Activated CD4-positive, alpha-beta T cell treated with anti-CD3 and anti-CD28 coated beads, Interleukin-2, amount 10 ng/mL, durations not matched to agents 24 days and 14 days (primary cell): ENCODE results near the gene CCDC127. TPM values are rescaled to one million over a fixed set of nuclear protein-coding genes. Genes with fewer than 3 reads are reported as not detected.
"Not testable (repeated sequence)": the region's sequence is repeated elsewhere in the genome, so short reads cannot be mapped to it uniquely, and the experiment has no call there.

Source experiments
- DNase-seq: peaks from one replicate; pipeline ENCODE4 v3.0.0; 2022
- H3K27ac Mint-ChIP-seq: one replicate; pipeline ENCODE4 v1.8.0; 2022; ENCODE audit warnings: mild to moderate bottlenecking, mixed read lengths
- H3K27me3 Mint-ChIP-seq: one replicate; pipeline ENCODE4 v1.8.0; 2022; ENCODE audit warnings: mixed read lengths
- H3K36me3 Mint-ChIP-seq: one replicate; pipeline ENCODE4 v1.8.0; 2022; ENCODE audit warnings: low read depth, mild to moderate bottlenecking, mixed read lengths
- H3K4me1 Mint-ChIP-seq: one replicate; pipeline ENCODE4 v1.8.0; 2021; ENCODE audit warnings: mixed read lengths
- H3K4me3 Mint-ChIP-seq: one replicate; pipeline ENCODE4 v1.8.0; 2022; ENCODE audit warnings: mild to moderate bottlenecking, moderate library complexity, mixed read lengths
- H3K9me3 Mint-ChIP-seq: one replicate; pipeline ENCODE4 v1.8.0; 2021; ENCODE audit warnings: mixed read lengths
- intact Hi-C: fragments of 100-400 bp; cut with micrococcal nuclease; formaldehyde crosslinking; loops from one replicate; pipeline ENCODE4 v1.15.1; 2023
- total RNA-seq: library from RNA; stranded (reverse); gene quantifications from 2 replicates; pipeline ENCODE4 v1.2.3, GENCODE V29; 2022

CCDC127 gene
- total RNA-seq, 1 donor from 2014 or later = 7.7 TPM

DNA sequence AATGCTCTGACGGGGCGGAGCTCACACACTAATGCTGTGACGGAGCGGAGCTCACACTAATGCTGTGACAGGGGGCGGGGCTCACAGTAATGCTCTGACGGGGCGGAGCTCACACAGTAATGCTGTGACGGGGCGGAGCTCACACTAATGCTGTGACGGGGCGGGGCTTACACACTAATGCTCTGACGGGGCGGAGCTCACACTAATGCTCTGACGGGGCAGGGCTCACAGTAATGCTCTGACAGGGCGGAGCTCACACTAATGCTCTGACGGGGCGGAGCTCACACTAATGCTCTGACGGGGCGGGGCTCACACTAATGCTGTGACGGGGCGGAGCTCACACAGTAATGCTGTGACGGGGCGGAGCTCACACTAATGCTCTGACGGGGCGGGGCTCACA lies 53.2 kb downstream of the CCDC127 start:
- H3K27me3 Mint-ChIP-seq, H3K4me1 Mint-ChIP-seq, H3K4me3 Mint-ChIP-seq, intact Hi-C loops, H3K36me3 Mint-ChIP-seq, DNase-seq, H3K27ac Mint-ChIP-seq, H3K9me3 Mint-ChIP-seq: not testable (repeated sequence)

DNA sequence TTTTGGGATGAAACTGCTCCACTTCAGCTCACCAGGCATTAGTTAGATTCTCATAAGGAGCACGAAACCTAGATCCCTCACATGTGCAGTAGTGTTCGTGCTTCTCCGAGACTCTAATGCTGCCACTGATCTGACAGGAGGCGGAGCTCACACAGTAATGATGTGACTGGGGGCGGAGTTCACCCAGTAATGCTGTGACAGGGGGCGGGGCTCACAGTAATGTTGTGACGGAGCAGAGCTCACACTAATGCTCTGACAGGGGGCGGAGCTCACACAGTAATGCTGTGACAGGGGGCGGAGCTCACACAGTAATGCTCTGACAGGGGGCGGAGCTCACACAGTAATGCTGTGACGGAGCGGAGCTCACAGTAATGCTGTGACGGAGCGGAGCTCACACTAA lies 53.7 kb downstream of the CCDC127 start:
- intact Hi-C loops = no loop called here
- Mint-ChIP-seq H3K36me3 (no peaks in the 10 kb centered on the region), H3K27ac (no peak overlapping the region), H3K4me3 (no peak overlapping the region), H3K4me1 (no peaks in the 10 kb centered on the region), H3K9me3 (no peaks in the 10 kb centered on the region), H3K27me3 (peaks cover 2% of the 10 kb centered on the region)
- DNase-seq = no peak

DNA sequence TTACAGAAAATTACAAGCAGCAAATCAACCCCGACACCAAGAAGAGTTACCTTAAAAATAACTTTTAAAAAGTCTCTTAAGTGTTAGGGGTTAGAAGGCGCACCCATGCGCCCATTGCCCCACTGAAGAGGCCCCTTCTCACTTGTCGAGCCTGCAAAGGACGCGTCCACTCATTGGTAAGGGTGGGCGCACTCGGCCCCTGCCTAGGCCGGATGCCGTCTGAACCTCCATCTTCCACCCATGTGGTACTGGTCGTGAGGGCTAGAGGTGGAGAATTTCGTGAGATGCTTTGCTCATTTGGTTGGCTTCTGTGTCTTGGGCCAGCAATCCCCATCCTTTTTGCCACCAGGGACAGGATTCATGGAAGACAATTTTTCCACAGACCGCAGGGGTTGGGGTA lies 54.1 kb downstream of the CCDC127 start:
- DNase-seq = no peak
- Mint-ChIP-seq H3K9me3 (no peaks in the 10 kb centered on the region), H3K36me3 (no peaks in the 10 kb centered on the region), H3K4me1 (no peaks in the 10 kb centered on the region), H3K27me3 (peaks cover 2% of the 10 kb centered on the region), H3K4me3 (no peak overlapping the region), H3K27ac (no peak overlapping the region)
- intact Hi-C loops = no loop called here

DNA sequence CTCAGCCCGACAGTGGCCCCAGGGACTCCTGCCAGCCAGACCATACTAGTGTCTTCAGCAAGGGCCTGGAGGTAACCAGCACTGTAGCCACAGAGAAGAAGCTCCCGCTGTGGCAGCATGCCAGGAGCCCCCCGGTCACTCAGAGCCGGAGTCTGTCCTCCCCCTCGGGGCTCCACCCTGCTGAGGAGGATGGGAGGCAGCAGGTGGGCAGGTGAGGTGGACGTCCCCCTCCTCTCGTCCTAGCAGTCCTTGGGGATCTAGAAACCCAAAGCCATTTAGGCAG lies 54.7 kb downstream of the CCDC127 start:
- Mint-ChIP-seq H3K36me3 (no peaks in the 10 kb centered on the region), H3K27me3 (peaks cover 2% of the 10 kb centered on the region), H3K9me3 (no peaks in the 10 kb centered on the region), H3K4me3 (no peak overlapping the region), H3K4me1 (no peaks in the 10 kb centered on the region), H3K27ac (no peak overlapping the region)
- intact Hi-C loops = no loop called here
- no peak for DNase-seq

DNA sequence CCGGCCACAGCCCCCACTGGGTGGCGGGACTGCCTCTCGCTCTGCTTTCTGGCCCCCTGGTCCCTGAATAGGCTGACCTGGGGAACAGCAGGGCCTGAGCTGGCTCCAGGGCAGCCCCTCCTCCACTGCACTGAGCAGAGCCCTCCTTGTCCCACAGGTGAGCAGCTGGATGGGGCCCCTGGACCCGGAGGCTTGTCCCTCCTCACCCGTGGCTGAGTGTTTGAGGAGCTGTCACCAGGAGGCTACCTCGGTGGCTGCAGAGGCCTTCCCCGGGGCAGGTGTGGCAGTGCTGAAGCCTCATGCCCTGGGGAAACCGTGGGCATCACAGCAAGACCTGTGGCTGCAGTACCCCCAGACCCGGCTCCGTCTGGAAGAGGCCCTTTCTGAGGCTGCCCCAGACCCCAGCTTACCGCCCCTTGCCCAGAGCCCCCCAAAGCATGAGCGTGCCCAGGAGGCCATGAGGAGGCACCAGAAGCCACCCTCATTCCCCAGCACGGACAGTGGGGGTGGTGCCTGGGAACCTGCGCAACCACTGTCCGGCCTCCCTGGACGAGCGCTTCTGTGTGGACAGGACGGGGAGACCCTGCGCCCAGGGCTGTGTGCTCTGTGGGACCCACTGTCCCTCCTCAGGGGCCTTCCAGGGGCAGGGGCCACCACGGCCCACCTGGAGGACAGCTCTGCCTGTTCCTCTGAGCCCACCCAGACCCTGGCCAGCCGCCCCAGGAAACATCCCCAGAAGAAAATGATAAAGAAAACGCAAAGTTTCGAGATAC lies 55.2 kb downstream of the CCDC127 start:
- Mint-ChIP-seq H3K4me3 (no peak overlapping the region), H3K4me1 (no peaks in the 10 kb centered on the region), H3K27me3 (peaks cover 2% of the 10 kb centered on the region), H3K27ac (no peak overlapping the region), H3K36me3 (no peaks in the 10 kb centered on the region), H3K9me3 (no peaks in the 10 kb centered on the region)
- intact Hi-C loops = no loop called here
- DNase-seq = no peak

DNA sequence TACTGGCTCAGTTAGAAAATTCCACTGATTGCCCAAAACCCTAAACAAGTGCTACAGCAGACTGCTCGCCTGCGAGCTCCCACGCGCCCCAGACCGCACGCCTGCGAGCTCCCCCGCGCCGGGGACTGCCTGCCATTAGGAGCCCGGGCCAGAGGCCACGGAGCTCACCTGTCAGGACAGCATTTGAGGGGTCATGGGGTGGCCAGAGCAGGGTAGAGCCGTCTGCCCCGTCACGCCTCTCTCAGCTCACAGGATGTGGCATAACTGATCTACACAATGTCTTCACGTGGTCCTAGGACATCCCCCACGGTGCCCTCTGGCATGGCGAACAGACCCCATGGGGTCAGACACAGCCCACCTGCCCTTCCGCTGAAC lies 55.8 kb downstream of the CCDC127 start:
- Mint-ChIP-seq H3K27me3 (peaks cover 2% of the 10 kb centered on the region), H3K36me3 (no peaks in the 10 kb centered on the region), H3K9me3 (no peaks in the 10 kb centered on the region), H3K4me1 (no peaks in the 10 kb centered on the region), H3K4me3 (no peak overlapping the region), H3K27ac (no peak overlapping the region)
- DNase-seq = no peak
- intact Hi-C loops = no loop called here

DNA sequence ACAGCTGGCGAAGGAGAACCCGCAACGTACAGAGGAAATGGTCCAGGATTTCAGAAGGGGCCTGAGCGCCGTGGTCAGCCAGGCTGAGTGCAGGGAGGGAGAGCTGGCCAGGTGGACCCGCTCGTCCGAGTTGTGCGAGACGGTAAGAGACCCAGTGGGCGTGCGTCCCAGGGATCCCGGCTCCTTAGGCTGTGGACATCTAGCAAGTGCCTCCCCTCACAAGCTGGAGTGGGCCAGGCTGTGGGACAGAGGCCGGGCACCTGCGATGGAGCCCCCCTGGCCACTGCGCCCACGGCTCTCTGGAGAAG lies 56.2 kb downstream of the CCDC127 start:
- Mint-ChIP-seq H3K27me3 (peaks cover 2% of the 10 kb centered on the region), H3K4me1 (no peaks in the 10 kb centered on the region), H3K36me3 (no peaks in the 10 kb centered on the region), H3K9me3 (no peaks in the 10 kb centered on the region), H3K27ac (no peak overlapping the region), H3K4me3 (no peak overlapping the region)
- intact Hi-C loops = no loop called here
- no peak for DNase-seq

DNA sequence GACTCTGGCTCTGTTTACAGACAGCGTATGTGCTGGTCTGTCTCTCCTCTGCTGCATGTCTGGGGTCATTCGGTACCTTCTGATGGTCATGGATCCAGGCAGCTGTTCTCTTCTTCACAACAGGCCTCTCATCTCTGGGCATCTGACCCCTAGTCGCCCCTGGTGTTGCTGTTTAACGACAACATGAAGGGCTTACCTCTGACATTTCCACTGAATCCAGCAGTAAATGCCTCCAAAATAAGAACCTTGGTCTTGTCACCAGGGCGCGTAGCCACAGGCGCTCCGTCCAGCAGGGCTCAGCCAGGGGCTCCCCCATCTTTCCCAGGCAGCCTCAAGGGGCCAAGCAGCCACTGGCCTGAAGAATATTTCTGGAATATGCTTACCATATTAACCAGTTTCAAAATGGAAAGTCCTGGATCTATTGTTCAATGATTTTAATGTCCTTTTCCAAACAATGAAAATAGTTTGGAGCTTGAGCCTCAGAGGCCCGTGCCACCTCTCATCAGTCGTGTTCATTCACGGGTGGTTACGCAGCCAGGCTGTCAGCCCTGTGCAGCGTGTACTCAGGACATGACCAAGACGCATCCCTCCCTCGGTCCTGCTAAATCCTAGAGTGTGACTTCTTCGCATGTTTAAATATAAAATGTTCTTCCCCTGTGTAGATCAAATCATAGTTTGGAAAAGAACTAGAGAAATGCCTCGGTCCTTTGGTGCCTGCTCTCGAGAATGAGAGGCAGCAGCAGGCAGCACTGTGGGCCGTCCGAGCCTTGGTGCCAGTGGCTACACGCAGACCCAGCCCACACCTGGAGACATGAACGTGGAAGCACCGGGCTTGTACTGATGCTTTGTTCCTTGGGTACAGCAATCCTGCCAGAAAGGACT lies 56.8 kb downstream of the CCDC127 start:
- no peaks in the 10 kb centered on the region for H3K9me3 Mint-ChIP-seq
- no peak overlapping the region for H3K27ac Mint-ChIP-seq
- H3K4me1 Mint-ChIP-seq = no peaks in the 10 kb centered on the region
- no peak overlapping the region for H3K4me3 Mint-ChIP-seq
- intact Hi-C loops = no loop called here
- DNase-seq = no peak
- peaks cover 2% of the 10 kb centered on the region for H3K27me3 Mint-ChIP-seq
- H3K36me3 Mint-ChIP-seq = no peaks in the 10 kb centered on the region

DNA sequence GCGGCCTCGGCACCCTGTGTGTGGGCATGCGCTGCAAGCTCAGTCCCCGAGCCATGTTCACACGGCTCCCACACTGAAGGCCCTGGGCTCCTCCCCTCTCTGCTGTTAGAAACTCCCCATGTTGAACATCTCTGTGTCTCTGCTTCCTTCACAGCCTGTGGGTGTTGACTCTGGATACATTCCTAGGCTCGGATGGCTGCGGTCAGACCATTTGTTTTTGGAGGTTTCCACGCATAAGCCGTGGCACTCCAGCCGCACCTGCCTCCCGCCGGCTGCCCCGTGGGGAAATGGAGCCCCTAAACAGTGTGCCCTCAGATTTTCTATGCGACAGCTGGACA lies 57.8 kb downstream of the CCDC127 start:
- no peak overlapping the region for H3K4me3 Mint-ChIP-seq
- no peaks in the 10 kb centered on the region for H3K36me3 Mint-ChIP-seq
- H3K27me3 Mint-ChIP-seq = peaks cover 2% of the 10 kb centered on the region
- intact Hi-C loops = no loop called here
- H3K9me3 Mint-ChIP-seq = no peaks in the 10 kb centered on the region
- H3K27ac Mint-ChIP-seq = no peak overlapping the region
- no peak for DNase-seq
- H3K4me1 Mint-ChIP-seq = no peaks in the 10 kb centered on the region

DNA sequence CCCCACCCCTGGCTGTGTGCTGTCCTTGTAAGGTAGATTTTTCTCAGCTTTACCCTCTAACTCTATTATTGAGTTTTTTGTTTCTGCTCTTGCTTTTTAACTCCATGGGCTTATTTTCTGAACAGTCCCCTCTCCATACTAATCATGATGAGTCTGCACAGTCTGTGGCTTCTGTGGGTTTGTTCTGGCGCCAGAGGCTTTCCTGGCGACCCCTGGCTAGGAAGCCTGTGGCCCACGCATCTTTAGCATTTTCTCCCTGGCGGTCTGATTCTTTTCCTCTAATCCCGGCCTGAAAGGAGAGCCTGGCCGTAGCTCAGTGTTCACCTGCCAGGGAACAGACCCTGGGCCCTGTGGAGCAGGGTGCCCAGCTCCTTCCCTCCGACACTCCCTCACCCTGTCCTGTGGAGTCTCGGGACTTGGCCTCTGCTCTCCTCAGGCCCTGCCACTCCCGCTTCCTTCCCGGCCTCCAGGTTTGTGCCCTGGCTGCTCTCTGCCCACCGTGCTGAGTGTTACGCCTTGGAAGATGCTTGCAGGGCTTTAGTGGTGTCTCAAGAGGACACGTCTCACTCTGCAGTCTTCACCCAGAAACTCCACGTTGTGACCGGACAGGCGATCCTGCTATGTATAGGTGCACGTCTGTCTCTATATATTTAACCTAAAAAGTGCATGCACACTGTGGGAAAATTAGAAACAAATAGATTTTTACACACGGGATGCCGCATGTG lies 58.3 kb downstream of the CCDC127 start:
- Mint-ChIP-seq H3K27ac (no peak overlapping the region), H3K27me3 (peaks cover 2% of the 10 kb centered on the region), H3K36me3 (no peaks in the 10 kb centered on the region), H3K4me1 (no peaks in the 10 kb centered on the region), H3K9me3 (no peaks in the 10 kb centered on the region), H3K4me3 (no peak overlapping the region)
- DNase-seq = no peak
- intact Hi-C loops = no loop called here

DNA sequence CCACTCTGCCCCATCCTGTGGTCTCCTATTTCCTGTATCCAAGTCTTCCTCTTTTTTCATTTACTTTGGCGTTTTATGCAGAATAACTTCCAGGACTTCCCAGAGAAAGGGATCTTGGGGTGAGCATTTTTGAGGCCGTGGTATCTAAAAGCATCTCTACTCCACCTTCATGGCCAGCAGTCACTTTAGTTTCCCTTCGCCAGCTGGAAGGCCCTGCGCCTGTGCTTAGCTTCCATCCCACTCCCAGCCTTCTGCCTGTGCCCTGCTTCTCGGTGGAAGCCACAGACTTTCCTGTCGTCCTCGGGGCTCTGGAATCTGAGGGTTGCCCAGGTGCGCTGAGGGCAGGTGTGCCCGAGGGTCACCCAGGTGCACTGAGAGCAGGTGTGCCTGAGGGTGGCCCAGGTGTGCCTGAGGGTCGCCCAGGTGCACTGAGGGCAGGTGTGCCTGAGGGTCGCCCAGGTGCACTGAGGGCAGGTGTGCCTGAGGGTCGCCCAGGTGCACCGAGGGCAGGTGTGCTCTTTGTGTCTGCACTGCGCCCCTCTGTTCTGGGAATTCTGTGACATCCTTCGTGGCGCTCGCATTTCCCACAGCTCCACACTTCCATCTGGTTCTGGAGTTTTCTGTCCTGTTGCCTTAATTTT lies 59.0 kb downstream of the CCDC127 start:
- Mint-ChIP-seq H3K36me3 (no peaks in the 10 kb centered on the region), H3K27me3 (peaks cover 2% of the 10 kb centered on the region), H3K4me3 (no peak overlapping the region), H3K4me1 (no peaks in the 10 kb centered on the region), H3K9me3 (no peaks in the 10 kb centered on the region), H3K27ac (no peak overlapping the region)
- no peak for DNase-seq
- intact Hi-C loops = no loop called here

DNA sequence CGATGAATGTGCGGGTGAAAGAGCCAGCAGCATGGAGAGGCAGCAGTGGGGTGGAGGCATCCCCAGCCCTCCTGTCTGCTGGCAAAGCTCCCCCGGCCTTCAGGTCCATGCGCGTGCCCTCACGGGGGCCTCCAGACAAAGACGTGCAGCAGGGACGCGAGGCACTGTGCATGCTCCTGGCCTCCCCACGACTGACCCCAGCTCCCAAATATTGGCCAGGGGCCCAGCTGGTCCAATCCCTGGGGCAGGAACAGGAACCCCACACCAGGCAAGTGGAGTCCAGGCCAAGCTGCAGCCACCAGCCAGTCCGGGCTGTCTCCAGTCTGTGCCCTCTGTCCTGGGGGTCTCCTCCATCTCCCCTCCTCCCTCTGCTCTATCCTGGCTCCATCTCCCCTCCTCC lies 60.2 kb downstream of the CCDC127 start:
- no peak overlapping the region for H3K27ac Mint-ChIP-seq
- no peaks in the 10 kb centered on the region for H3K4me1 Mint-ChIP-seq
- no peaks in the 10 kb centered on the region for H3K36me3 Mint-ChIP-seq
- H3K27me3 Mint-ChIP-seq = peaks cover 2% of the 10 kb centered on the region
- H3K9me3 Mint-ChIP-seq = no peaks in the 10 kb centered on the region
- no peak for DNase-seq
- no peak overlapping the region for H3K4me3 Mint-ChIP-seq
- intact Hi-C loops = no loop called here

DNA sequence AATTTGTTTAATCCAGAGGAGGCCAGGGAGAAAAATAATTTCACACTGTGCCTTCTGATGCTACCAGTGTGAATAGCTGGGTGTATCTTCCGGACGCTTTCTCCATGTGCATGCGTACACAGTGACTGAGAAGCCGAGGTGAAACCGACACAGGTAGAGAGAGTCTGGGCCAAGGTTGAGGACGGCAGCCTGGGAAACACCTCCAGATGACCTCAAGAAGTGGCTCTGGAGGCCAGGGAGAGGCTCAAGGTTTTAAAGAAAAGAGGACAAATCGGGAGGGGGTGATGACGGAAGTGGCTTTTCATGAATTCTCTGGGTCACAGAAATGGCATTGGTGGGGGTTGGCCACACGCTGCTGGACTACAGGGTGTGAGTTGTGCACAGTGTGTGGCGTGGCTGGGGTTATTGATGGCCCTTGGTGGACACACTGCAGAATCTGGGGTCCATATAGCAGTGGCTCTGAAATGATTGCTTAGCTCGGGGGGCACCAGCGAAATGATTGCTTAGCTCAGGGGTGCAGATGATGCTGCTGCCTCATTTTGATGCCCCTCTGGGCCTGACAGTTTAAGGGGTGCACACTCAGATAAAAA lies 60.7 kb downstream of the CCDC127 start:
- Mint-ChIP-seq H3K27ac (no peak overlapping the region), H3K27me3 (peaks cover 2% of the 10 kb centered on the region), H3K36me3 (no peaks in the 10 kb centered on the region), H3K4me1 (no peaks in the 10 kb centered on the region), H3K9me3 (no peaks in the 10 kb centered on the region), H3K4me3 (no peak overlapping the region)
- intact Hi-C loops = no loop called here
- no peak for DNase-seq
